ENCODE results near the gene SHC2.
"Not testable (repeated sequence)": the region's sequence is repeated elsewhere in the genome, so short reads cannot be mapped to it uniquely, and the experiment has no call there.

Gene SHC2

GRCh38 chr19:406971-407510 lies 53.8 kb downstream of the SHC2 start:
- no peak for DNase-seq (ENCODE audit: low spot score)

- no peak for DNase-seq (ENCODE audit: low spot score)
Measured at GRCh38 chr19:406135-406781, 54.6 kb downstream of the SHC2 start.

GRCh38 chr19:405121-405965 lies 55.5 kb downstream of the SHC2 start:
- DNase-seq (ENCODE audit: low spot score), result no peak

GRCh38 chr19:403221-404027 lies 57.4 kb downstream of the SHC2 start:
- no peak for DNase-seq (ENCODE audit: low spot score)

DNA sequence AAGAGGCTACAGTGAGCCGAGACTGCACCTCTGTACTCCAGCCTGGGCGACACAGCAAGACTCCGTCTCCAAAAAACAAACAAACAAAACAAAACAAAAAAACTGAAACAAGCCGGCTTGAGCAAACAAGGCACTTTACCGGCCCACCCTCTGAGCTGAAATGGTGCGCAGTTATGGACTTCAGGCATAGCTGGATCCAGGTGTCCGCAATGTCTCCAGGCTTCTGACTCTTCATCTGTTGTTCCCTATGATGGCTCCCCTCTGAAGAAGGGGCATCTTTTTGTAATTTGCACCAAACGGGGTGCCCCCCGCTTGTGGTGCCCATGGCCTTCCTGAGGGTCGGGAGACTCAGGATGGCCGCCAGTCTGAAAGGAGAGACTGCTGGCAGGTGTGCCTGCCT lies 58.0 kb downstream of the SHC2 start:
- no peak for DNase-seq (ENCODE audit: low spot score)

DNA sequence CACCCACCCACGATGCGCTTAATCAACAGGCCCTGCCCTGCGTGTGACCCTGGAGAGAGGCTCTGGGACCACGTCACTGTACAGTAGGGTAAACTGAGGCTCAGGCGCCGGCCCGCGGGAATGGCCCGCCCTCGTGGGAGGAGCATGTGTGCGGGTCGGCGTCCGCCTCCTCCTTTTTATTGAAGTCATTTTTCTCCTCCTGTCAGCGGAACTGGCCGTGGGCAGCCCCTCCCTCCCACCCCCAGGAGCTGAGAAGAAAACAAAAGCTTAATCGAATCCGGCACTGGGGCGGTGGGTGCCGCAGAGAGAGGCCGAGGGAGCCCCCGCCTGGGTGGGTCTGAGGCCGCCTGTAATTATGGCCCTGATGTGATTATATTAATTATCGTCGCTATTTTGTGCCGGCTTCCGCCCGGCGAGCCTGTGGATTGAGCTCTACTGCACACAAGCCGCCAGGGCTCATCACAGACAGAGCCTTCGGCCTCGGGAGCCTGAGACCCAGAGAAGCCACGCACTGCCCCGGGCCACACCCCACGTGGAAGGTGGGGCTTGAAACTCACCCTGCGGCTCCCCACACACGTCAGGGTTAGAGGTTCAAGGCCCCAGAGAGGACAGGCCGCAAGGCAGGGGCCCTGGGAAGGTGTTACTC lies 58.8 kb downstream of the SHC2 start:
- DNase-seq (ENCODE audit: low spot score), result no peak

DNA sequence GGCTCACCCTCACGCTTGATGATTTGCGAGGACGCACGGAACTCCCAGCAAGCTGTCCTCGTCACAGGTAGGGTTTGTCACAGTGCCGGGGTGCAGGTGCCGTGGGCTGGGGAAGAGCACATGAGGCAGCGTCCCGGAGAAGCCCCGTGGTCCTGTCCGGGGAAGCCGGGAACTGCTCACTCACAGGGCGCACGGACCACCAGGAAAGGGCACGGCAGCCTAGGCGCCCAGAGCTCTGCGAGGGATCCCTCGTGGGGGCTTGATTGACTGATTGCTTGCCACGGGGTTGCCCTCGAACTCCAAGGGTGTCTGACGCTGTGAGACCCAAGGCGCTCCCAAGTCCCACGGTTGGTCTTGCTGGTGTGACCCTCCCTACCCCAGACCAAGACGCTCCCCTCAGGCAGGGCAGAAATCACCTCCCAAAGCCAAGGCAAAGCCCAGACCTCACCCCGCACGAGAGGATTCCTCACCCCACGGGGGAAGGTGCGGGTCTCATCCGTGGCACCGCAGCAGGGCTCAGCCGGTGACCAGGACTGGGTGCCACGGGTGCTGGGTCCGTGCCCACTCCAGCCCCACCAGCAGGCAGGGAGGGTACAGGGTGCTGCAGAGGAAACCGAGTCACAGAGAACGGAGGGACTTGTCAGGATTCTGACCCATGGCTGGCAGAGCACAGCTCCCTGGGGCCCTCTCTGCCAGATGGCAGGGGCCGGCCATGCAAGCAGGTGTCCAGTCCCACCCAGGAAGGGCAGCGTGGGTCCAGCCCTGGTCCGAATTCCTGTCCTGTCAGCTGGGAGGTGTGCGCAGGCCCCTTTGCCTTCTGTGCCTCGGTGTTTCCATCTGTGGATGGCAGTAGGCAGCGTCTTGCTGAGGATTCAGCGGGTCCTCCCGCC lies 59.6 kb downstream of the SHC2 start:
- no peak for DNase-seq (ENCODE audit: low spot score)

DNA sequence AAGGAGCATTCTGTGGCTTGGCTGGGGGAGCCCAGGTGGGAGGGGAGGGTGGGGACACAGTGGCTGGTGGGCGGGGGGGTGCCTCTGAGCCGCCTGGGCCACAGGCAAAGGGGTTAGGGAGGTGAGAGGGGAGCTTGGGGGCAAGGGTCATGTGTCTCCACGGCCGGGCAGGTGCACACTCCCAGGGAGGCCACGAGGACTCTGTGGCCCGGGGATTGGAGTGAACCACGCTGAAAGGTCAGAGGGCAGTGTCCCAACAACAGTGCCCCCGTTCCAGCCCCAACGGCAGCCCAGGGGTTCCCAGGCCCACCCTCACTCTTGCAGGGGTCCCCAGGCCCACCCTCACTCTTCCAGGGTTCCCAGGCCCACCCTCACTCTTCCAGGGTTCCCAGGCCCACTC lies 61.5 kb downstream of the SHC2 start:
- DNase-seq (ENCODE audit: low spot score), result no peak

DNA sequence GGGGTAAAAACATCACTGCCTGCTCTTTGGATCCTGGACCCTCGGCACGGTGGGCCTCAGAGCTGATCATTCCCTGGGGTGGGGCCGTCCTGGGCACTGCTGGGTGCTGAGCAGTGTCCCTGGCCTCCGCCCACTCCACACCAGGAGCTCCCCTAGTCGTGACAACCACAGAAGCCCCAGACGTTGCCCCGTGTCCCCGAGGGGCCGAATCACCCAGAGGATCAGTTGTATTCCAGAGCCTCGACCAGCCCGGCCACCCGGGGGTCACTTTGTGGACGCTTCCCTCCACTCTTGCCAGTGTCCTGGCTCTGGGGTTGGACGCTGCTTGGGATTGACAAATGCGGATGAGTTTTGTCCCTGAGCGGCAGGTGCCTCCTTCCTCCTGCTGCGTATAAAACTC lies 62.1 kb downstream of the SHC2 start:
- no peak for DNase-seq (ENCODE audit: low spot score)

GRCh38 chr19:397941-398706 lies 62.7 kb downstream of the SHC2 start:
- no peak for DNase-seq (ENCODE audit: low spot score)

DNA sequence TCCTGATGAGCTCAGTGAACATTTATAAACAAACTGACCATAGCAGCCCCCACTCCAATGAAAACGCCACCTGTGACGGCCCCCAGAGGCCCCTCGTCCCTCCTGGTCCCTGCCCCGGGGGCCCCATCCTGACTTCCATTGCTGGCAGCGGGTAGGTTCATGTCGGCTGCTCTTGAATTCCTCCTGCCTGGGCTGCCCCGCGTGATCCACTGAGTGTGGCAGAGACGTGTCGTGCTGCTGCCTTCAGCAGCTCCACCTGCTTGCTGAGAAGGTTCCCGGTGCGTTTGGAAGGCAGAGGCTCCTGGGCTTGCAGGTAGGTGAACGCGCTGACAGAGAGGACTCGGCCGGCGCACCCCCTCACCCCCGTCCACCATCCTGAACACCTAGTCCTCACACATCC lies 63.5 kb downstream of the SHC2 start:
- DNase-seq (ENCODE audit: low spot score), result no peak

DNA sequence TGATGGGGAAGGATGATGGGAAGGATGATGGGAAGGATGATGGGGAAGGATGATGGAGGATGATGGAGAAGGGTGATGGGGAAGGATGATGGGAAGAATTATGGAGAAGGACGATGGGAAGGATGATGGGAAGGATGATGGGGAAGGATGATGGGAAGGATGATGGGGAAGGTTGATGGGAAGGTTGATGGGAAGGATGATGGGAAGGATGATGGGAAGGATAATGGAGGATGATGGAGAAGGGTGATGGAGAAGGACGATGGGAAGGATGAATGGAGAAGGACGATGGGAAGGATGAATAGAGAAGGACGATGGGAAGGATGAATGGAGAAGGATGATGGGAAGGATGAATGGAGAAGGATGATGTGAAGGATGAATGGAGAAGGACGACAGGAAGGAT lies 65.4 kb downstream of the SHC2 start:
- DNase-seq (ENCODE audit: low spot score), result no peak

- not testable (repeated sequence) for DNase-seq (ENCODE audit: low spot score)
Measured at GRCh38 chr19:394857-395256, 66.0 kb downstream of the SHC2 start.

GRCh38 chr19:393560-393959 lies 67.3 kb downstream of the SHC2 start:
- not testable (repeated sequence) for DNase-seq (ENCODE audit: low spot score)

GRCh38 chr19:392375-392970 lies 68.4 kb downstream of the SHC2 start:
- no peak for DNase-seq (ENCODE audit: low spot score)

DNA sequence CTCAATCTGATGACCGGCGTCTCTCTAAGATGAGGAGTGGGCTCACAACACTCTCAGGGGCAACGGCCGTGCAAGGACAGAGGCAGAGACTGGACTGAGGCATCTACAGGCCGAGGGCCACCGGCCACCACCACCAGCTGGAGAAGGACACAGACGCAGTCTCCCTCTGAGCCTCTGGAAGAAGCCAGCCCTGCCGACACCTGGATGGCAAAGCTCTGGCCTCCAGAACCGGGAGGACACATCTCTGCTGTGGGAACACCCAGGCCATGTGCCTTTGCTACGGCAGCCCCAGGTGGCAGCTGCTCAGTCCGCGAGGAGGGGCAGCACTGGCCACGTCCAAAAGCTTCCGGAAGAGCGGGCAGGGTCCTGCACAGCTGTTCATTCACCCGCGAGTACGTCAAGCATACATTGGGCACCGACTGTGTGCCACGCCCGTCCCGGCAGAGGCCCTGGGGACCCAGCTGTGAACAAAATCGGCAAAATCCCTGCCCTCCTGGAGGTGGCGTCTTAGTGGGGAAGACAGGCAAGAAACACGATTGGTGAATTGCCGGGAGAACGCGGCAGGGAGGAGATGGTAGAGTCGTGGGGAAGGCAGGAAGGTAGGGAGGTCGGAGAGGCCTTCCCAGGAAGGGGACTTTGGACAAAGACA lies 69.0 kb downstream of the SHC2 start:
- no peak for DNase-seq (ENCODE audit: low spot score)

DNA sequence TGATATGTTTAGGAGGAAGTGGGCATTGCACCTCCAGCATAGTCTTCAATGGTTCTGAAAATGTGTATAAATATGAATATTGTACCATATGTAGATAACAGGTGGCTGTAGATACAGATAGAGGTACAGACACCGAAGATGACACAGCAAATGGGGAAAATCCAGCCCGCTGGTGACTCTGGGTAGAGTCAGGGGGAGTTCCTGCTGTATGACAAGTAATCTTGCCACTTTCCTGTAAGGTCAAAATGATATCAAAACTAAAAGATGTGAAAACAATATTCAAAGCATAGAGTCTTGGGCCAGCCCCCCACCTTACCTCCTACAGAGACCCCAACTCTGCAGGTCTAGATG lies 69.7 kb downstream of the SHC2 start:
- DNase-seq (ENCODE audit: low spot score), result no peak

GRCh38 chr19:390386-391206 lies 70.2 kb downstream of the SHC2 start:
- DNase-seq (ENCODE audit: low spot score), result no peak

DNA sequence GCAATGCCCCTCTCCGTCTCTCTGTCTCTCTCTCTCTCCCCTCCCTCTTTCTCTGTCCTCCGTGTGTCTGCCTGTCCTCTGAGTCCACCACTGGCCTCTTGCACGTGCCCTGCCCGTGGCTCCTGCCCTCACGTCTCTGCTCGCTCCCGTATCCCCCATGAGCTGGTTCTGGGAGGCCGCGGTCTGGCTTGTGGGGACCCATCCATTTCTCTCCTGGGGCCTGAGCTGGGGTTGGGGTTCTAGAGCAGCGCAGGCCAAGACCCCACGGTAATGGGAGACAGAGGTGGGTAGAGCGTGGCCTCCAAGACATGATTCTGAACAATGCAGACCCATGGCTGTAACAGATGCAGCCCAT lies 70.9 kb downstream of the SHC2 start:
- no peak for DNase-seq (ENCODE audit: low spot score)

Measured in globus pallidus (tissue), 1 donor.